ENCODE data around the gene GALNT2. TPM values are rescaled to one million over a fixed set of nuclear protein-coding genes. Genes with fewer than 3 reads are reported as not detected.

The GALNT2 gene
- total and polyA plus RNA-seq, 4 donors, result 47.5 to 182 (median 114) TPM

GRCh38 chr1:230123280-230124185, 56.5 kb downstream of the GALNT2 start (continued):
- TF ChIP-seq CTCF (IDR thresholded peaks at IDR 0.05; ENCODE audit: low read depth, low read length, missing input control), result no peak

GRCh38 chr1:230124186-230125128, 57.4 kb downstream of the GALNT2 start:
- WGBS, result 69% methylated on average over 9 of the region's 9 CpGs
- H3K36me3 ChIP-seq (ENCODE audit: control insufficient read depth in 4 of 4, insufficient read depth in 3 of 4, low read depth in 1 of 4, low read length in 3 of 4), result peaks cover 0 to 1% (median 0%) of the 10 kb centered on the region in 4 donors
- H3K9me3 ChIP-seq (ENCODE audit: control insufficient read depth in 4 of 4, low read length in 3 of 4), result no peaks in the 10 kb centered on the region
- H3K4me3 ChIP-seq (ENCODE audit: low read depth in 1 of 3, low read length in 3 of 3), result no peak overlapping the region
- H3K4me1 ChIP-seq (ENCODE audit: control insufficient read depth in 4 of 4, insufficient read depth in 4 of 4, low read length in 3 of 4), result peaks cover 11 to 38% (median 26%) of the 10 kb centered on the region in 4 donors
- no peak overlapping the region for H3K9ac ChIP-seq (ENCODE audit: low read depth in 1 of 2, low read length in 2 of 2)
- TF ChIP-seq REST (IDR thresholded peaks at IDR 0.05) (no peak), HNF4A (conservative IDR thresholded peaks at IDR 0.05) (peak; percentile 45 to 68)
- no peaks in the 10 kb centered on the region for H3K27me3 ChIP-seq (ENCODE audit: control insufficient read depth in 4 of 4, insufficient read depth in 4 of 4, low read length in 3 of 4)
- no peak for DNase-seq (ENCODE audit: low spot score)
- peak overlapping the region; percentile 46 to 64 for H3K27ac ChIP-seq (ENCODE audit: low read depth in 1 of 2, low read length in 2 of 2)

GRCh38 chr1:230125141-230125540, 58.1 kb downstream of the GALNT2 start:
- 97% methylated on average over 6 of the region's 6 CpGs for WGBS
- peaks cover 14 to 43% (median 28%) of the 10 kb centered on the region in 4 donors for H3K4me1 ChIP-seq (ENCODE audit: control insufficient read depth in 4 of 4, insufficient read depth in 4 of 4, low read length in 3 of 4)

More at GRCh38 chr1:230125141-230125540, 58.1 kb downstream of the GALNT2 start:
- Histone ChIP-seq H3K9ac (ENCODE audit: low read depth in 1 of 2, low read length in 2 of 2) (no peak overlapping the region), H3K27me3 (ENCODE audit: control insufficient read depth in 4 of 4, insufficient read depth in 4 of 4, low read length in 3 of 4) (no peaks in the 10 kb centered on the region), H3K36me3 (ENCODE audit: control insufficient read depth in 4 of 4, insufficient read depth in 3 of 4, low read depth in 1 of 4, low read length in 3 of 4) (peaks cover 0 to 1% (median 0%) of the 10 kb centered on the region in 4 donors), H3K4me3 (ENCODE audit: low read depth in 1 of 3, low read length in 3 of 3) (no peak overlapping the region), H3K9me3 (ENCODE audit: control insufficient read depth in 4 of 4, low read length in 3 of 4) (no peaks in the 10 kb centered on the region), H3K27ac (ENCODE audit: low read depth in 1 of 2, low read length in 2 of 2) (peak overlapping the region in 1 of 2 donors; percentile 64)
- TF ChIP-seq SP1 (IDR thresholded peaks at IDR 0.05), result no peak
- TF ChIP-seq JUND (IDR thresholded peaks at IDR 0.05), result no peak
- DNase-seq (ENCODE audit: low spot score), result no peak
